Activated naive CD4-positive, alpha-beta T cell treated with Interleukin-2 at 50 U/mL for 16 hours (primary cell): ENCODE results near the gene TRMT112.
"Not testable (repeated sequence)": the region's sequence is repeated elsewhere in the genome, so short reads cannot be mapped to it uniquely, and the experiment has no call there.

ENCODE experiments used
- DNase-seq: peaks from one replicate; pipeline ENCODE4 v3.0.0-alpha.2; 2020

Gene TRMT112

DNA sequence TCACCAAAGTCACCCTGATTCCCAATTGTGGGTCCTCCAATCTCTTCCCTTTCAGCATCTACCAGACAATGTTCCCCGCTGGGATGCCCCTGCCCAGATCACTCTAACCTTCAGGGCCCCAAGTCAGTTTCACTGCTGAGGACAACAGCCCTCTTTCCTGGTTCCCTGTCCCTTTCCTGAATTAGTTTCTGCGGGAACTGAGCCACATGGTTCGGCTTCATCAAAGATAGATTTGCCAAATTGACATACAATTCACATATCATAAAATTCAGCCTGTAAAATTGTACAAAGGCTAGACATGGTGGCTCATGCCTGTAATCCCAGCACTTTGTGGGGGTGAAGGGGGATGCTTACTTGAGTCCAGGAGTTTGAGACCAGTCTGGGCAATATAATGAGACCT lies 10.6 kb upstream of the TRMT112 start:
- no peak for DNase-seq

- DNase-seq = no peak
Observed at GRCh38 chr11:64327375-64327774, 10.0 kb upstream of the TRMT112 start.

DNA sequence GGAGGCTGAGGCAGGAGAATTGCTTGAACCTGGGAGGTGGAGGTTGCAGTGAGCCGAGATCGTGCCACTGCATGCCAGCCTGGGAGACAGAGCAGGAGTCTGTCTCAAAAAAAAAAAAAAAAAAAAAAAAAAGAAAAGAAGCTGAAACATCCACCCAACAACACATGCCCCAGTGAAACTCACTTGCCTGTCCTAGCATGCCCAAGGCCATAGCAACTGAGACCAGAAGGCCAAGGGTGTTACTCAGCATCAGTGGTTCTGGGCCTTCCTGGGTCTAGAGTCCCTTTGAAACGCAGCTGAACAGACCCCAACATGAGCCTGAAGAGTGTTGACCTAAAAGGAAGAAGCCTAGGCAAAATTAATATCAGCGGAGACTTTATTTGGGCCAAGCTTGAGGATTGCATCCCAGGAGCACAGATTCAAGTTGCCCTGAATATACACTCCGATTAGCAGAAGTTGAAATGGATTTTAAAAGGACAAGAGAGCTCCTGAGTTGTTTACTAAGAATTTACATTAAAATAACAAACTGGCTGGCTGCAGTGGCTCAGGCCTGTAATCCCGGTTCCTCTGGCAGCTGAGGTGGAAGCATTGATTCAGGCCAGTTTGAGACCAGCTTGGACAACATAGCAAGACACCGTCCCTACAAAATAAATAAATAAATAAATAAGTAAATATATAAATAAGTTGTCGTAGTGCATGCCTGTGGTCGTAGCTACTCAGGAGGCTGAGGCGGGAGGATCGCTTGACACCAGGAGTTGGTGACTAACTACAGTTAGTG lies 7.5 kb upstream of the TRMT112 start:
- DNase-seq = no peak

DNA sequence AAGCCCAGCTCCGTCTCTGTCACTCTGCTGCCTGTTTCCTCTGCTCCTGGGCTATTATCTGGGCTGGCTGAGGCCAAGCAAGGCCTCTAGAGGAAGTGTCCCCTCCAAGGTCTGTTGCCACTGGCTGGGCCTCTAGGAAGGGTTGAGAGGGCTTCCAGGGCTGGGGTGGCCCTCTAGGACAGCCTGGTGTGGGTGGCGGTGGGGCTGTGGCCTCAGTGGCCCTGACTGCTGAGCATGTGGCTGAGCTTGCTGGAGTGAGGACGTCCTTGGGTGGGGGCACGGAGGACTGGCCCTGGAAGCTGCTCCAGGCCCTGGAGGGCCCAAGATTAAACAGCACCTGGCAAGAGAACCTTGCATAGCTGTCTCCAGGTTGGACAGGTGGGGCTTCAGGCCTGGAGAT lies 6.6 kb upstream of the TRMT112 start:
- not testable (repeated sequence) for DNase-seq

GRCh38 chr11:64323373-64323772 lies 6.0 kb upstream of the TRMT112 start:
- no peak for DNase-seq

DNA sequence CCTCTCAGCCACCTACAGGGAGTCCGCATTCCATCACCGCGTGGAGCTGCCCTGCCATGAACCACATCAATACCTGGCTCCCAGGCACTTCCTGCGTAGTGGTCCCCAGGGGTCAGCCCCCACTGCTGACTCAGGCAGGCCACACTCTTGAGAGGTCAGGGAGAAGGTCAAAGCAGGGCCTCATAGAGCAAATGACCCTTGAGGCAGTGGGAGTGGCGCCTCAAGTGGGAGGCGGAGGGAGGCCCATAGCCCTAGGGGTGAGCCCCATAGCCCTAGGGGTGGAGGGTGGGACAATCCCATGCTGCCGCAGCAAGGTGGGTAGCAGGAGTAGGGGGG lies 5.5 kb upstream of the TRMT112 start:
- DNase-seq = no peak

DNA sequence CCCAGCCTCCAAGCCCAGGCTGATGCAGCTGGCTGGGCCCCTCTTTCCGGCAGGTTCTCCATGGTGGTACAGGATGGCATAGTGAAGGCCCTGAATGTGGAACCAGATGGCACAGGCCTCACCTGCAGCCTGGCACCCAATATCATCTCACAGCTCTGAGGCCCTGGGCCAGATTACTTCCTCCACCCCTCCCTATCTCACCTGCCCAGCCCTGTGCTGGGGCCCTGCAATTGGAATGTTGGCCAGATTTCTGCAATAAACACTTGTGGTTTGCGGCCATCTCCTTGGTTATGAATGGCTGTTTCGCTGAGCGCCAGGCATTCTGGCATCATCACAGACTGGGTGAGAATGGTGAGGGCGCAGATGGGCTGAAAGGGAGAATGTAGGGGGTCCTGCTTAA lies 4.2 kb upstream of the TRMT112 start:
- no peak for DNase-seq

GRCh38 chr11:64321026-64321425 lies 3.7 kb upstream of the TRMT112 start:
- DNase-seq = no peak

- no peak for DNase-seq
Observed at GRCh38 chr11:64320556-64320955, 3.2 kb upstream of the TRMT112 start.

DNA sequence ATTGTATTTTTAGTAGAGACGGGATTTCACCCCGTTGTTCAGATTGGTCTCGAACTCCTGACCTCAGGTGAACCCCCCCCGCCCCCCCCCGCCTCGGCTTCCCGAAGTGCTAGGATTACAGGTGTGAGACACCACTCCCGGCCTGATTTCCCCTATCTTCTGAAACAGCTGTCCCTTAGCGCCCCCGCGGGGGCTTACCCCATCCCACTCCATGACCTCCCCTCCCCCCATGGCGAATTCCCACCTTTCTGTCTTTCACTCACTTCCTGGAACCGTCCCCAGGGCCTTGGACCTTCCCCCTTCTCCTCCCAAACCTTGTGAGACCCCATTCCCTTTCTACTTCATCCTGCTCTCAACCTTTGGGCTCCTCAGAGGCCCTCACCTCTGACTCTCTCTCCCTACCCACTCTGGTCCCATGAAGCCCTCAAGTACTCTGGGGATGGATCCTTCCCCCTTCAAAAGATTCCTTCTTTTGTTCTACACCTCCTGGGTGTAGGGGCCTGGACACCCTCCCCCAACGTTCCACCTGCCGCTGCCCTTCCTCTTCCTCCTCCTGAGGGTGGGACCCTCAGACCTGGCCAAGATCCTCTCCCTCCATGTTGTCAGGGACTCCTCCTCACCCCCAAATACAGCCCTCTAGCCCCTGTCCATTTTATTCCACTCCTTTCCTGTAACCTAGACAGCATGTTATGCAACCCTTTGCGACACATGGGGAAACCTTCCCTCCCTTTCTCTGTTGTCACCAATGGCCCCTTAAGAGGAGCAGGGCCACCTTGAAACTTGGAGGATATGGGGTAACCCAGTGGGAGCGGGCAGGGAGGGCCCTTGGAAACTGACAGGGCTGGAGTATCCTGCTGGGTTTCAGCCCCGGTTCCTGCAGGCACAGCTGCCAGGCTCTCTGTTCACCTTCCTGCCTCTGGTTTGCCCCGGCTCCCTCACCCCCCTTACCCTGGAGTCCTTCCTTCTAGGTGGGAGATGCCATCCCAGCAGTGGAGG lies 1.7 kb upstream of the TRMT112 start:
- no peak for DNase-seq

DNA sequence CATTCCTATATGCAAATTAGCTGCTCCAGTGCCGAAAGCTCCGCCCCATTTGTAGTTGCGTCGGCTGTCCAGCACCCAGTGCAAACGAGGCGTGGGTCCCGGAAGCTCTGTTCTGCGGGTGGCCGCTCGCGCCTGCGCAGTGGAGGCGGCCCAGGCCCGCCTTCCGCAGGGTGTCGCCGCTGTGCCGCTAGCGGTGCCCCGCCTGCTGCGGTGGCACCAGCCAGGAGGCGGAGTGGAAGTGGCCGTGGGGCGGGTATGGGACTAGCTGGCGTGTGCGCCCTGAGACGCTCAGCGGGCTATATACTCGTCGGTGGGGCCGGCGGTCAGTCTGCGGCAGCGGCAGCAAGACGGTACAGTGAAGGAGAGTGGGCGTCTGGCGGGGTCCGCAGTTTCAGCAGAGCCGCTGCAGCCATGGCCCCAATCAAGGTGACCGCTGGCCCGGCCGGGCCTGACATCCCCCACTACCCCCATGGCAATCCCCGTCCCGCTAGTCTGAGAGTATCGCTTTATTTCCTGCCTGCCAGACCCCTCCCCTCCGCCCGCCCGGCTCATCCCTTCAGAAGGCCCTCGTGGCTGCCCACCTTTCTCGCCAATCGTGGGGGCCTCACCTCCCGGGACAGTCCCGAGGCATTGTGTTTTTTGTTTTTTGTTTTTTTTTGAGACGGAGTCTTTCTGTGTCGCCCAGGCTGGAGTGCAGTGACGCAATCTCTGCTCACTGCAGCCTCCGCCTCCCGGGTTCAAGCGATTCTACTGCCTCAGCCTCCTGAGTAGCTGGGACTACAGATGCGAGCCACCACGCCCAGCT lies 804 bp upstream of the TRMT112 start, which contains the start of gene PRDX5:
TSS of gene PRDX5 (plus strand) at position 161 of the 805 bp plus-strand sequence. CDS start at position 256, 95 bp downstream.
- DNase-seq = peak; percentile 95

- peak; percentile 42 for DNase-seq
Observed at GRCh38 chr11:64316672-64317324, 561 bp downstream of the TRMT112 start.

- DNase-seq = not testable (repeated sequence)
Observed at GRCh38 chr11:64315667-64316526, 1.5 kb downstream of the TRMT112 start.

- no peak for DNase-seq
Observed at GRCh38 chr11:64314805-64315561, 2.4 kb downstream of the TRMT112 start.

DNA sequence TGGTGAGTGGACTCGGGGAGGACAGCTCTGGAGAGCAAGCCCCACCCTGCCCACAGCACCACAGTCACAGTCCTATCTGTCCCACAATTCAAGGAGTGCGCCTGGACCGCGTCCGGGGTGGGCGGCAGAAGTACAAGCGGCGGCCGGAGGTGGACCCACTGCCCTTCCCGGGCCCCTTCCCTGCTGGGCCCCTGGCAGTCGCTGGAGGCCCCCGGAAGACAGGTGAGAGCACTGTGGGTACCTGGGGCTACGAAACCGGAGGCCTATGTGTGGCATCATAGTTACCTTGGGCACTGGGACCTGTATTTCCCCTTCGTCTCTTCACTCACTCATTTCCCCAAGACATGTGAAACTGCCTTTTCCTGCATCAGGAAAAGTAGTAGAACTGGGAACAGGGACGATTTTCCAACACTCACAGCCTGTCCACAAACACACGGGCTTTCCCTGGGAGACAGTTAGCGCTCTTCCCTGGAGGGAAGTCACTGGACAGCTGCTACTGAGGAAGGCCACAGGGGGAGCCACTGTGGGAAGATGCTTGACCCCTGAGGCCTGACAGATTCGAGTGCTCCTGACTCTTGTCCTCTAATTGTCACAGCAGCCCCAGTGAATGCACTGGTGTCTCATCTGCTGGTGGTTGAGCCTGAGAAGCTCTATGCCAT lies 3.1 kb downstream of the TRMT112 start:
- DNase-seq = no peak

- no peak for DNase-seq
Observed at GRCh38 chr11:64313491-64314145, 3.7 kb downstream of the TRMT112 start.

DNA sequence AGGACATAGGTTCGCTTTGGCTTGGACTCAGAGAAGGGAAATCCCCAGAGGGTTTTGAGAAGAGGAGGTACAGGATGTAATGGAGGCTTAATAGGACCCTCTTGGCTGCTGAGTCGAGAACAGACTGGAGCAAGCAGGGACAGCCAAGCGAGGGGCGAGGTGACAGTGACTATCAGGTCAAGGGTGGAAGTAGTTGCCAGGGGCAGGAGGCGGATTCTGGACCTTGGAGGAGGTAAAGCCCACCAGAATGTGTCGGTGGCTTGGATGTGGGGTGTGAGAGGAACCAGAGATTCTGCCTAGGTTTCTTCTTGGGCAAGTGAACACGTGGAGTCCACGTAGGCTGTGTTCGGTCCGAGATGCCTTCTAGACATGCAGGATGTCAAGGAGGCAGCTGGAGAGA lies 4.4 kb downstream of the TRMT112 start:
- DNase-seq = no peak

GRCh38 chr11:64307795-64308194 lies 9.6 kb downstream of the TRMT112 start:
- DNase-seq = not testable (repeated sequence)

DNA sequence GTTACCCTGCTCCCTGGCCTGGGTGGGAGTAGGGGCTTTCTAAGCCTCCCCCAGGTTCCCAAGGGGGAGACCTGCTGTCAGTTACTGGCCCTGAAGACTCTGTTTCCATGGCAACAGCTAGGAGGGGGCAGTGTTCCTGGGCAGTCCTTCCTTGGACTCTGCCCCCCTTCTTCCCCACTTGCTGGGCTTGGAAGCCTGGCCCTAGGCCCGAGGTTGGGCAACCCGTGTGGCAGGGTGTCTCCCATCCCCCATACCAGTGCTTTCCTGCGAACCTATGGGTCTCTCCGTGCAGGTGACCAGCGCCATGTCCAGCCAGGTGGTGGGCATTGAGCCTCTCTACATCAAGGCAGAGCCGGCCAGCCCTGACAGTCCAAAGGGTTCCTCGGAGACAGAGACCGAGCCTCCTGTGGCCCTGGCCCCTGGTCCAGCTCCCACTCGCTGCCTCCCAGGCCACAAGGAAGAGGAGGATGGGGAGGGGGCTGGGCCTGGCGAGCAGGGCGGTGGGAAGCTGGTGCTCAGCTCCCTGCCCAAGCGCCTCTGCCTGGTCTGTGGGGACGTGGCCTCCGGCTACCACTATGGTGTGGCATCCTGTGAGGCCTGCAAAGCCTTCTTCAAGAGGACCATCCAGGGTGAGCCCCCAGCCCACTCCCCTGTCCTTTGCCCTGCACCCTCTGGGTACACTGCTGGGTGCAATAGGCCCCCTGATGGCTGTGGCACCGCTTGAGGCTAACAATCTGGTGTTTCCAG lies 10.3 kb downstream of the TRMT112 start:
- DNase-seq = no peak
